GM18519 (cell line): ENCODE data around the gene OLIG2.

Experiments used
- ATAC-seq: cut with Tn5 transposase; IDR thresholded peaks from one replicate; pipeline ENCODE4 v1.9.1; 2021; ENCODE audit warnings: mild to moderate bottlenecking, moderate library complexity; ENCODE audit not compliant: unreplicated experiment, low FRiP score

Gene OLIG2

DNA sequence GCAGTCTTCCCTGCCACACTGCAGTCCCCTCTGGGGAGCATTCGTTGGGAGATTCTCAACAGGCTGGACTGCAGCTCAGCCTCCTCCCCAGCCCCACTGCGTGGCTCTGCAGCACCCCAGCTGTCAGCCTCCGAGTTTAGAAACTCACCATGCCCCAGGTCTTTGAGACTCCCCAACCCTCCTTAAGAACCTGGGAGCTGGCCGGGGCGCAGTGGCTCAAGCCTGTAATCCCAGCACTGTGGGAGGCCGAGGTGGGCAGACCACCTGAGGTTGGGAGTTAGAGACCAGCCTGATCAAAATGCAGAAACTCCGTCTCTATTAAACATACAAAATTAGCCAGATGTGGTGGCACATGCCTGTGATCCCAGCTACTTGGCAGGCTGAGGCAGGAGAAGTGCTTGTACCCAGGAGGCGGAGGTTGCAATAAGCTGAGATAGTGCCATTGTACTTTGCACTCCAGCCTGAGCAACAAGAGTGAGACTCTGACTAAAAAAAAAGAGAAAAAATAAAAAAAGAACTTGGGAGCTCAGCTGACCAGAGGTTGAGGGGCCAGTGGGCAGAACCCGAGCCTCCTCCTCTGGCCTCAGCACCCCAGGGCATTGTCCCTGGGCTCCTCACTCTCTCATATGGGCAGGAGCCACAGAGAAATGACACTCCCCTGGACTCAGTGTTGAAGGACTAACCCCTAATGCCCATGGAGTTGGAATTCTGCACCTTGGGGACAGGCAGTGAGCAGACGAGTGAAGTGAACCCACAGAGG is 5.6 kb downstream of the OLIG2 start:
- no peak for ATAC-seq

DNA sequence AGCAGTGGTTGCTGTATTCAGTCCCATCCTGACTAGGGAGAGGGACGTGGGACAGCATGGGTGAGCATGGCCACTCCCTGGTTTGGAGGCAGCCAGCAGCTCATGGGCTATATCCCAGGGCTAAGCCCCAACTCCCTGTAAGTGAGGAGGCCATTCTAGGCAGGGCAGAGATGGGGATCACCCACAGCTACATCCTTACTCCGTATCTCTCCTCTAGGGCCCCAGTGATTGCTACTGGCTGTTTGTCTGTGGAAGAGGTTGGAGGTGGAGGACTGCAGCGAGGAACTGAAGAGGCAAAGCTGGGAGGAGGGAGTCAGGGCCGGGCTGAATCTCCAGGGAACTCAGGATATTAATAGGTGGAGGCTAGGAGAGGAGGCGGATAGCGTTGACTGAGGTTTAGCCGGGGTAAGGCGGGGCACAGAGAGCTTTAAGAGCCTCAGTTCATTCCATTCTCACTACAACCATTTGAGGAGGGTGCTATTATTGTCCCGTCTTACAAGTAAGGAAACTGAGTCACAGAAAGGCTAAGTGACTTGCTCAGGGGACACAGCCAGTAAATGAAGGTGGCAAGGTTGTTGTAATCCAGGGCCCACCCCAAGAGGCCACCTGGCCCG is 6.8 kb downstream of the OLIG2 start:
- no peak for ATAC-seq

DNA sequence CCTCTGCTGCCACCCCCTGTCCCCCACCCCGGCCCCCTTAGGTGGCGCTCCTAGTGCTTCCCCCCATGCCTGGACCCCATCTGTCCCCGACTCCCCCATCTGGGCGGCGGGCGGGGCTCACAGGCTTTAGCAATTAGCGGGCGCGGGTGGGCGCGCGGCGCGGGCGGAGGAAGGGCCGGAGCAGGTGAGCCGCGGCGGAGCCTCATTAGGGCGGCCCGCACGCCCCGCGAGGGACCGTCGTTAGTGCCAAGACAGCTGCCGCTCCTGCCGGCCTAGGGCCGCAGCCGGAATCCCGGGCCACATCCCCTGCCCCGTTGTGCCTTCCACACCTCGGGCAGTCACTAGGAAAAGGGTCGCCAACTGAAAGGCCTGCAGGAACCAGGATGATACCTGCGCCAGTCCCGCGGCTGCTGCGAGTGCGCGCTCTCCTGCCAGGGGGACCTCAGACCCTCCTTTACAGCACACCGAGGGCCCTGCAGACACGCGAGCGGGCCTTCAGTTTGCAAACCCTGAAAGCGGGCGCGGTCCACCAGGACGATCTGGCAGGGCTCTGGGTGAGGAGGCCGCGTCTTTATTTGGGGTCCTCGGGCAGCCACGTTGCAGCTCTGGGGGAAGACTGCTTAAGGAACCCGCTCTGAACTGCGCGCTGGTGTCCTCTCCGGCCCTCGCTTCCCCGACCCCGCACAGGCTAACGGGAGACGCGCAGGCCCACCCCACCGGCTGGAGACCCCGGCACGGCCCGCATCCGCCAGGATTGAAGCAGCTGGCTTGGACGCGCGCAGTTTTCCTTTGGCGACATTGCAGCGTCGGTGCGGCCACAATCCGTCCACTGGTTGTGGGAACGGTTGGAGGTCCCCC is 7.6 kb downstream of the OLIG2 start:
- ATAC-seq, result no peak

DNA sequence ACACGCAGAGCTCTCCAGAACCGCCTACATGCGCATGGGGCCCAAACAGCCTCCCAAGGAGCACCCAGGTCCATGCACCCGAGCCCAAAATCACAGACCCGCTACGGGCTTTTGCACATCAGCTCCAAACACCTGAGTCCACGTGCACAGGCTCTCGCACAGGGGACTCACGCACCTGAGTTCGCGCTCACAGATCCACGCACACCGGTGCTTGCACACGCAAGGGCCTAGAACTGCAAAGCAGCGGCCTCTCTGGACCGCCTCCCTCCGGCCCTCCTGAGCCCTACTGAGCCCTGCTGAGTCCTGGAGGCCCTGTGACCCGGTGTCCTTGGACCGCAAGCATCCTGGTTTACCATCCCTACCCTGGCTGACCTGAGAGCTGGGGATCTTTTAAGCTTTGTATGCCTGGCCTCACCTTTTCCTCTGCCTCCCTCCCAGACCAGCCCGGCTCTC is 8.3 kb downstream of the OLIG2 start:
- no peak for ATAC-seq

DNA sequence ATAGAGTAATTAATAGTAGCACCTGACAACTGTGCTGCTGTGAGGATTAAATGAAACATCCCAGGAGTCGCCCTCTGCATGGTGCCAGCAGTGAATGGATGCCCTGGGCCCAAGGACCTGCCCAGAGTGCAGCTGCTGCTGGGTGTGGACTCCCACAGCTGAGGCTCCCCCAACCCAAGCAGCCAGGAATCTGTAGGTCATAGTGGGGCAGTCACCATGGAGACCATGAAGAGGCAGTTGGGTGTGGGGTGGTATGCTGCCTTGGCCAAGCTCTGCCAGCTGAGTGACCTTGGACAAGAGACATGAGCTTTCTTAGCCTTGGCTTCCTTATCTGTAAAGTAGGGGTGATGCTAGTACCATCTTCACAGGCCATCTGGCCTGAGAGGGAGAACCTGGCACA is 9.4 kb downstream of the OLIG2 start:
- ATAC-seq, result no peak

DNA sequence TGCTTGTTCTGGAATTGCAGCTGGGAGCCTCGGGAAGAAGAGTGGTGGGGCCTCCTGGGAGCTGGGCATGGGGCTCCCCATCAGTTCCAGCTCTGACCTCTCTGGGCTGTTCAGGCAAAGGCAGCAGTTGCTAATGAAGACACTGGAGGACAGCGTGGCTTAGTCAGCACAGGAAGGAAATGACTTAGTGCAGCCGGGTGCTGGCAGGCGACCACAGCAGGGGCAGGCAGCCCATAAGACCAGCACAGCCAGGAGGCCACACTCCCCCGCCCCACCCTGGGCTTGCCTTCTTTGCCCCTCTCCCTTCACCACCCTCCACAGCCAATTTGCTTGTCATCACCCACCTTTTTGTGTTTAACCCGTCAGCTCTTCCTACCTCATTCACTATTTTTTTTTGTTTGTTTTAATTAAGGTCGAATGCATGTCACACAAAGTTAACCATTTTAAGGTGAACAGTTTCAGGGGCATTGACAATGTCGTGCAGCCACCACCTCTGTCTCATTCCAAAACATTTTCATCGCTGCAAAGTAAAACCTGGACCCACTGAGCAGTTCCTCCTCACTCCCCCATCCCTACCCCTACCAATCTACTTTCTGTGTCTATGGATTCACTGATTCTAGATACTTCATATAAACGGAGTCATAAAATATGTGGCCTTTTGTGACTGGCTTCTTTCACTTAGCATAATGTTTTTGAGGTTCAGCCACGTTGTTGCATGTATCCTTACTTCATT is 10.9 kb downstream of the OLIG2 start:
- no peak for ATAC-seq

DNA sequence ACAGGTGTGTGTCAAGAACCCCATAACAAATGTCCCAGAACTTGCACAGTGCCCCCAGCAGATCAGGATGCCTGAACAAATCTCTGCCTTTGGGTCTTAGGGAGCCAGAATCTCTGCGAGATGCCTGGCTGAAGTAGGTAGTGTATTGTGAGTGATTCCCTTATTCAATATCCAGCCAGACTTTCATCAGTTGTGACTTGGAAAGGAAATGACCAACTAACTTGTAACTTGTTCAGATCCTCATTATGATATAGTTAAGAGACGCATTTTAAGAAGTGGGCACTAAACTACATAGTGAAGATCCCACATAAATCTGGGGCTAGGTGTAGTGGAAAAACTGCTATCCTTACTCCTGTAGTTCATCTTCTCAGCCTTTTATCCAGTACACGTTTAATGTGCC is 11.8 kb downstream of the OLIG2 start:
- no peak for ATAC-seq

DNA sequence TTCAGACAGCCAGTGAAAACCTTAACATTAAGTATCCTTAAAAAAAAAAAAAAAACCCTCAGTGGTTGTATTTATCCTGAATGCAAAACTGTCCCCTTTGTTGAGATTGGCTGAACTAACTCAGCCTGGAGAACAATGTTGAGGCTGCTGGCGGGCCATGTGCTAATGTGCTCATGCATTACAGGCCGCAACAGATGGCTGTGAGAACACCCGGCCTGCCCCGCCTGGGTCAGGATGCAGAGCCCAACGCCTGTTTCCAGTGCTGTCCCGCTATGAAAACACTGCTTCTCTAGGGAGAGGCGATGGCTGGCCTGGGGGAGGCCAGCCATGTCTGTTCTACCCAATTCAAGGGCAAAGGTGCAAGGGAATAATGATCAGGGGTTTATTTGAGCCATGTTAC is 13.8 kb downstream of the OLIG2 start:
- no peak for ATAC-seq

DNA sequence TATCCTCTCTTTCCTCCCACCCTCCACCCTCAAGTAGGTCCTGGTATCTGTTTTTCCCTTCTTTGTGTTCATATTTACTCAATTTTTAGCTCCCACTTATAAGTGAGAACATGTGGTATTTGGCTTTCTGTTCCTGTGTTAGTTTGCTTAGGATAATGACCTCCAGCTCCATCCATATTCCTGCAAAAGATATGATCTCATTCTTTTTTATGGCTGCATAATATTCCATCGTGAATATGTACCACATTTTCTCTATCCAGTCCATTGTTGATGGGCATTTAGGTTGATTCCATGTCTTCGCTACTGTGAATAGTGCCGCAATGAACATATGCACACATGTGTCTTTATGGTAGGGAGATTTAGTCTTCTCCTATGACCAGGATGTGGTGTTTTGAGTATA is 14.5 kb downstream of the OLIG2 start:
- no peak for ATAC-seq

DNA sequence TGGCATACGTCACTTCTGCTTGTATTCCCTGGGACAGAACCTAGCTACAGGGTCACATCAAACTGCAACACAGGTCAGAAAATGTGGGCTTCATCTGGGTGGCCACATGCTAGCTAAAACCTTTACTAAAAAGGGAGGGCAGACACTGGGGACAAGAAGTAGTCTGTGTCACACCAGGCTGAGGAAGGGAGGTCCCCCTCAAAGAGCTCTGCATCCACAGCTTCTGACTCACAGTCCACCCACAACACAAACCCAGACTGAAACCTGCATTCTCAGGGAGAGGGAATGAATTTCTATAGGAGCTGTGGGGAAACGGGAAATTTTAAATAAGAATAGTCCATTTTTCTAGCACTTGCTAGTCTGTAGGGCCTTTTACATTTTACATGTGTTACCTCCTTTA is 16.2 kb downstream of the OLIG2 start:
- no peak for ATAC-seq

DNA sequence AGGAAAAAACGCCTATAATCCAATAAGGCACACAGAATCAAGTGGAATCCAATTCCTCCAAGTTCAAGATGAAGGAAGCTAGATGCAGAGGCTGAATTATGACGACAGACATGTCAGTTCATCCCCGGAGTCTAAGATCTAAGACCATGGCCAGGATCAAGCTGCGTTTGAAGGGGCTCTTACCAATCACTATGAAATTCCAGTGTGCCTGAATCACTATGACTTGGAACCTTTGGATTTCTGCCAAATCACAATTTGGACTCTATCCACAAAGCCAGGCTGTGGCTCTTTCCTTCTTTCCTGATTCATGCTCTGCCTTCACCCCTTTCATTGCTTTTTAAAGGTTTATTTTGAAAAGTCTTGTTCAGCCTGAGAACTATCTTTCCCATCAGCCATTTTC is 17.1 kb downstream of the OLIG2 start:
- no peak for ATAC-seq

DNA sequence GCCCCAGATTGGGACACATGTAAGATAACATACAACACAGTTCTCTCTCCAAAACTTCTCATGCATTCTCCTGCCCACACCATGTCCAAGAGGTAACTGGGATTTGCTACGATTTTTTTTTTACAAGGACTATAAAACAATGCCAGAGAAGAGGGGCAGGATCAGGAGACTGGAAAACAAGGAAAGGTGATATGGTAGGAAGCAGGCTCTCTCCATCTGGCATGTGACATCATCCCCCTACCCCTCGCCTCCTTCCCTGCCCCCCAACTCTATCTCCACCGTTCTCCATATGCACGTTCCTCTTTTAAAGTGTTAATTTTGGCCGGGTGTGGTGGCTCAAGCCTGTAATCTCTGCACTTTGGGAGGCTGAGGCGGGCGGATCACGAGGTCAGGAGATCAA is 20.7 kb downstream of the OLIG2 start:
- no peak for ATAC-seq

DNA sequence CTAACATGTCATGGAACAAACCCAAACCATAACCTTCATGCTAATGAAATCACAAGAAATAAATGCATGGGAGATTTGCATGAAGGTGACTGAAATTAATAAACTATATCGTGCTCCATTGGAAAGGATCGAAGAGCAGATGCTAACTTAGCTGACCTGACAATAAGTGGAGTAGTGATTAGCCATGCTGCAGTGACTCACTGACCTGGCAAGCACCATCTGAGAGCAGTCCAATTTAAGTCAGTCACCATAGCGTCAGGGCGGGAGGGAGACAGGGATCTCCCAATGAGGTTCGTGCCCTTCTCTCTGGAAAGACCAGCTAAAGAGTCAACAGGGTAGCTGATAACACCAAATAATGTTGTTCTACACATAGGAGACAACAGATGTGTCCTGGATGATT is 21.5 kb downstream of the OLIG2 start:
- no peak for ATAC-seq

DNA sequence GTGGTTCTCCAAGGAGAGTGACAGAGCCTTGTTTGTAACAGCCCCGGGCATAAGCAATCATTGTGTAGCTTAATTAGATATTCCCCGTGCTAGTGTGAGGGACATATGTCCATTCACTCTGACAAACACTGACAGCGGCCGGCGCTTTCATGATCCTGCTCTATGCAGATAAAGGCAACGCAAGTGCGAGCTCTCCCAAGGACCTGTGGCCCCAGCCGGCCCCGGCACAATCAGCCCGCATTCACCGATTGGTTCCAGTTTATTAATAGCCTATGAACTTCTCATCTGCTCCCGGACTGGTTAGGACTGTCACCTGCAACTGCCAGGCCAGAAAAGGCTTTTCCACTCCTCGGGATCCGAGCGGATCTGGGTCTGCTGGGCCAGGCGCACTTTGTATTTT is 26.2 kb downstream of the OLIG2 start:
- no peak for ATAC-seq

DNA sequence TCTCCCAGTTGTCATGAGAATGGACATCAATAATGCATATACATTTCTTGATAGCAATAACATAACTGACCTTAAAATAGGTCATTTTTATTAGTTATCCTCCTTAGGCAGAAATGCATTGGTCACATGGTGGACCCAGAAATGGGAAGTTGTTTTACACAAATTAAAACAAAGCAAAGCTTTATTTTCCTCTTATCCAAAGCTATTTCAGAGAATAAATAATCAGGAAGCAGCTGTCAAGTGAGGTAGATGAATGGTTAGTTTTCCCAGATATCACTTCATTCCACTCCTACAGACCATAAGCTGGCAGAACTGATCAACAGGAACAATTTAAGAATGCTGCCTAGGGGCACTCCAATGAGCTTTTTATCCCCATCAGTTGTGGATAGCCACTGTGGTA is 28.2 kb downstream of the OLIG2 start:
- no peak for ATAC-seq

DNA sequence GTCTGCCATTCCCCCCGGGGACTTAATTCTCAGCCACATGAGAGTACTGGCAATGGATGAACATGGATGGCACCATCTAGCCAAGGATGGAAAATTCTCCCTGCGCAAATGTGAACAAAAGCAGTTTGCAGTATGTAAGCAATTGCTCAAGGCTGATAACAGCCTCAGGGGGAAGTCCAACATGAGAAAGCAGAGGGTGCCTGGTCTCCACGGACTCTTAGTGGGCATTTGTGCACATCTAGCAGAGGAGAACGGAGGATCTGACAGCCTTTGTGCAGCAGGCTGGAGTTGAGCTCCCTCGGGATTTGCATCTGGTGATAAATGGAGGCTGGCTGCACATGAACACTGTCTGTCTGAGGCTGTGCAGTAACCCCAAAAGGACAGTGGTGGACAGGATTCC is 30.3 kb downstream of the OLIG2 start:
- ATAC-seq, result no peak

DNA sequence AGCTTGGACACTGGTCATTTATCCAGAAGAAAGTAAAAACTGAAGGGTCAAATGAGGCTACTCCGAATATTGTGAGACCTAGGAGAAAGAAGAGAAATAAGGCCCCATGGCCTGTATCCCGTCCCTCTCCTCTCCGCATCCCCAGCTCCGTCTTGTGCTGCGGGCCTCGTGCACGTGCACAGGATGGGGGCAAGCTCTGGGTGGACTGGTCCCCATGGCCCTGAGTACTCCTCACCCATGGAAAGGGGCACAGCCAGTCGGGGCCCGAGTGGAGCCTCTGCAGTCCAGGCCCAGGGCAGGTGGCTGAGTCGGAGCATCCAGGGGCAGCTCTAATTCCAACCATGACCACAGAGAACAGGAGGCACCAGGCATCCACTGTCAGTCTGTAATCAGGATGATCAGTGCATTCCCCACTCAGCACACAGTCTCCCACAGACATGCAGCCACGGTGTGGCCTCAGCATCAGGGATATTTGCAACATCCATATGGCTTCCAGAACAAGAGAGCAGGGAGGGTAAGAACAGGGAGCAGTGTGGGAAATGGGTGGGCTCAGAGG is 31.7 kb downstream of the OLIG2 start:
- no peak for ATAC-seq

DNA sequence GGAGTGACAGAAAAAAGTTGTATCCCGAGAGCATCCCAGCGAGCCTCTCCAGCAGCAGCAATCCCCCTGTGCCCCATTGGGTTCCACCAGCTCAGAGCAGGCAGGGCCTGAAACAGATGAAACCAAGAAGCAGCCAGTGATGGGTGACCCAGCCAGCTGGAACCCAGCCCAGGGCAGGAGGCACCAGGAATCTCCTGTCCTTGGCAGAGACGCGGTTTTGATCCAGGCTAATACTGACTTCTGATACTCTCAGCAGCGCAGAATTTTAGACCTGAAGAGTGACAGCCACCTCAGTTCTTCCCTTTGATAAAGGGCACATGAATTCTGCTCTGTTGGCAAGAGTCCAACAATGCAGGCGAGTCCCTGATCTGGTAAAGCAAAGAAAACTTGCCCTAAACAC is 32.8 kb downstream of the OLIG2 start:
- ATAC-seq, result no peak

DNA sequence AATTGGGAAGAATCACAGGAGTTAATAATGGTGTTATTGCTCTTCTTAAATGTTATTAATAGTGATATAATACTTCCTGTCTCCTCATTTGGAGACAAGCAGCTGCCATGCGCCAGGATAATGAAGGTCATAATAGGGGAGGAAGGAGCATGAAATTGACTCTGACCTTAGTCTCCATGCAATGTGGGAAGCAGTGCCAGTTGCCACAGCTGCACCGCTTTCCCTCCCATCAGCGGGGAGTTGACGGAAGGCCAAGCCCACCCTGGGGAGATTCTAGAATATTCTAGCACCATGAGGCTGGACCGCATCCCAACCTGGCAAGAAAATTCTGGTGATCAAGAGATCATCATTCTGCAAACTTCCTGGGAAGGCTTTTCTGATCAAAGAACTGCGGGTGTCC is 33.2 kb downstream of the OLIG2 start:
- no peak for ATAC-seq

DNA sequence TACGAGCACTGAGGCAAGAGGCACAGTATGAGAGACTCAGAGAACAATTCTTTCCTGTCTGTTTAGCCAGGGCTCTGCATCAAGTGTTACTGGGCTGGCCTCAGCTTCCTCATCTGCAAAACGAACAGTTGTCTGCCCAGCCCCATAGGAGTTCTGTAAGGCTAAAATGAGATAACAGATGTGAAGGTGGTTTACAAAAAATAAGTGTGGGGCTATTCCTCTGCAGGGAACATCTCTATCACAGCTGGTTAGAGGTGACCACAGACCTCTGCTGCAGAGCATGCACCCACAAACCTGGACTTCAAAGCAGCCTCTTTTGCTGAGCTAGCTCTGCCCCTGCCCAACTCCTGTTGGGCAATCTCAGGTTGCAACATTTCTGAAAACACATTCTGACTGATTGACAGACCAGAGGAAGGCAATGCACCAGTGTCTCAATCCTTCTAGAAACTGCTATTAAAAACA is 33.7 kb downstream of the OLIG2 start:
- no peak for ATAC-seq
